Measurements from ENCODE around the gene SEMA6D.

SEMA6D gene

GRCh38 chr15:47717036-47717612, at the start of gene SEMA6D:
TSS of gene SEMA6D (plus strand) at chr15:47717505. CDS start at chr15:47759799, 42,294 bp downstream.
- no peak for ATAC-seq

- ATAC-seq: no peak
These were observed 48.1 kb upstream of the SEMA6D start for GRCh38 chr15:47669221-47669620.

GRCh38 chr15:47670365-47670764, 46.9 kb upstream of the SEMA6D start:
- ATAC-seq: no peak

GRCh38 chr15:47673232-47673761, 44.0 kb upstream of the SEMA6D start:
- ATAC-seq: no peak

- ATAC-seq: no peak
These were observed 42.6 kb upstream of the SEMA6D start for GRCh38 chr15:47674586-47675232.

- ATAC-seq: no peak
These were observed 41.6 kb upstream of the SEMA6D start for GRCh38 chr15:47675735-47676134.

GRCh38 chr15:47678040-47678439, 39.3 kb upstream of the SEMA6D start:
- ATAC-seq: no peak

GRCh38 chr15:47682661-47683060, 34.6 kb upstream of the SEMA6D start:
- no peak for ATAC-seq

- ATAC-seq: no peak
These were observed 32.0 kb upstream of the SEMA6D start for GRCh38 chr15:47685141-47685870.

- ATAC-seq: no peak
These were observed 28.7 kb upstream of the SEMA6D start for GRCh38 chr15:47688573-47689086.

GRCh38 chr15:47689660-47690059, 27.6 kb upstream of the SEMA6D start:
- no peak for ATAC-seq

- ATAC-seq: no peak
These were observed 25.4 kb upstream of the SEMA6D start for GRCh38 chr15:47691882-47692281.

- ATAC-seq: no peak
These were observed 21.0 kb upstream of the SEMA6D start for GRCh38 chr15:47696351-47696750.

- no peak for ATAC-seq
These were observed 11.9 kb upstream of the SEMA6D start for GRCh38 chr15:47705281-47705997.

GRCh38 chr15:47707391-47707790, 9.9 kb upstream of the SEMA6D start:
- ATAC-seq: no peak

GRCh38 chr15:47708161-47708980, 8.9 kb upstream of the SEMA6D start:
- no peak for ATAC-seq

GRCh38 chr15:47711655-47712054, 5.7 kb upstream of the SEMA6D start:
- no peak for ATAC-seq

GRCh38 chr15:47715402-47715801, 1.9 kb upstream of the SEMA6D start:
- ATAC-seq: no peak

- ATAC-seq: no peak
These were observed 1.4 kb upstream of the SEMA6D start for GRCh38 chr15:47715856-47716445.

GRCh38 chr15:47716516-47716915, 789 bp upstream of the SEMA6D start:
- ATAC-seq: no peak

Measured in activated CD4-positive, CD25-positive, alpha-beta regulatory T cell treated with anti-CD3 and anti-CD28 coated beads, Interleukin-2, amount 50 U/mL, for 24 hours (primary cell).